ENCODE measurements around the gene DOC2B.
"Not testable (repeated sequence)": the region's sequence is repeated elsewhere in the genome, so short reads cannot be mapped to it uniquely, and the experiment has no call there.

DOC2B gene

GRCh38 chr17:204427-205147 lies 23.1 kb upstream of the DOC2B start:
- TF ChIP-seq ZNF384 (IDR thresholded peaks at IDR 0.05) (no peak), ELF4 (IDR thresholded peaks at IDR 0.05) (no peak), FOXM1 (IDR thresholded peaks at IDR 0.05; ENCODE audit: borderline replicate concordance) (no peak), FOXK2 (IDR thresholded peaks at IDR 0.05) (no peak), CTBP1 (IDR thresholded peaks at IDR 0.05; ENCODE audit: borderline replicate concordance) (no peak)
- CTCF ChIA-PET: no interaction called here
- POLR2A ChIA-PET: no interaction called here
- no peak for DNase-seq (ENCODE audit: extremely low spot score)

GRCh38 chr17:202501-202951 lies 21.1 kb upstream of the DOC2B start:
- ChIA-PET POLR2A (no interaction called here), CTCF (no interaction called here)

DNA sequence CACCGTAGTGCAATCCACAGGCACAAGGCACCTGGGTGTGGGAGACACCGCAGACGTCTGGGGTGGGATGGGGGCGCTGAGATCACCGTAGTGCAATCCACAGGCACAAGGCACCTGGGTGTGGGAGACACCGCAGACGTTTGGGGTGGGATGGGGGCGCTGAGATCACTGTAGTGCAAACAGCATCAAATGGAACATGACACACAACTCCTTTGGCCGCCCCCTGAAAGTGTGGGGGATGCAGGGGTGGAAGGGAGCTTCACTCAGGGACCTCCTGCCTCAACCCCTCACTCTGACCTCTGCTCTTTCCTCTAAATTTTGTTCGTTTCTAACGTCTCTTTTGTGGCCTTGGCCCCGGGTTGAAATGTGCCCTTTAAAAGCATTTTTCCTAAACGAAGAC lies 20.3 kb upstream of the DOC2B start:
- POLR2A ChIA-PET; DNase-seq (ENCODE audit: extremely low spot score); CTCF ChIA-PET: not testable (repeated sequence)

More at GRCh38 chr17:202501-202951, 21.1 kb upstream of the DOC2B start:
- no peak for DNase-seq (ENCODE audit: extremely low spot score)
- TF ChIP-seq CTBP1 (IDR thresholded peaks at IDR 0.05; ENCODE audit: borderline replicate concordance) (no peak), SUZ12 (IDR thresholded peaks at IDR 0.05) (no peak), ELF4 (IDR thresholded peaks at IDR 0.05) (no peak), ZNF384 (IDR thresholded peaks at IDR 0.05) (no peak), NFRKB (IDR thresholded peaks at IDR 0.05) (no peak), TARDBP (IDR thresholded peaks at IDR 0.05) (no peak), ARNT (IDR thresholded peaks at IDR 0.05) (no peak), FOXM1 (IDR thresholded peaks at IDR 0.05; ENCODE audit: borderline replicate concordance) (no peak), FOXA1 (IDR thresholded peaks at IDR 0.05) (no peak), HDGF (IDR thresholded peaks at IDR 0.05; ENCODE audit: borderline replicate concordance) (no peak), LEF1 (IDR thresholded peaks at IDR 0.05; ENCODE audit: borderline replicate concordance) (no peak), BHLHE40 (IDR thresholded peaks at IDR 0.05; ENCODE audit: borderline replicate concordance) (no peak), FOXK2 (IDR thresholded peaks at IDR 0.05) (no peak), PKNOX1 (IDR thresholded peaks at IDR 0.05) (no peak), L3MBTL2 (conservative IDR thresholded peaks at IDR 0.05) (no peak), SP1 (IDR thresholded peaks at IDR 0.05) (no peak)

GRCh38 chr17:201257-201656 lies 19.8 kb upstream of the DOC2B start:
- DNase-seq (ENCODE audit: extremely low spot score); POLR2A ChIA-PET; CTCF ChIA-PET: not testable (repeated sequence)

GRCh38 chr17:200586-200985 lies 19.1 kb upstream of the DOC2B start:
- no peak for DNase-seq (ENCODE audit: extremely low spot score)
- ChIA-PET CTCF (no interaction called here), POLR2A (no interaction called here)
- TF ChIP-seq TARDBP (IDR thresholded peaks at IDR 0.05) (no peak), SP1 (IDR thresholded peaks at IDR 0.05) (no peak), CTBP1 (IDR thresholded peaks at IDR 0.05; ENCODE audit: borderline replicate concordance) (no peak), ARNT (IDR thresholded peaks at IDR 0.05) (no peak), NFRKB (IDR thresholded peaks at IDR 0.05) (no peak), FOXK2 (IDR thresholded peaks at IDR 0.05) (no peak), SUZ12 (IDR thresholded peaks at IDR 0.05) (no peak), FOXA1 (IDR thresholded peaks at IDR 0.05) (no peak), FOXM1 (IDR thresholded peaks at IDR 0.05; ENCODE audit: borderline replicate concordance) (no peak), BHLHE40 (IDR thresholded peaks at IDR 0.05; ENCODE audit: borderline replicate concordance) (no peak), PKNOX1 (IDR thresholded peaks at IDR 0.05) (no peak), ZNF384 (IDR thresholded peaks at IDR 0.05) (no peak)

DNA sequence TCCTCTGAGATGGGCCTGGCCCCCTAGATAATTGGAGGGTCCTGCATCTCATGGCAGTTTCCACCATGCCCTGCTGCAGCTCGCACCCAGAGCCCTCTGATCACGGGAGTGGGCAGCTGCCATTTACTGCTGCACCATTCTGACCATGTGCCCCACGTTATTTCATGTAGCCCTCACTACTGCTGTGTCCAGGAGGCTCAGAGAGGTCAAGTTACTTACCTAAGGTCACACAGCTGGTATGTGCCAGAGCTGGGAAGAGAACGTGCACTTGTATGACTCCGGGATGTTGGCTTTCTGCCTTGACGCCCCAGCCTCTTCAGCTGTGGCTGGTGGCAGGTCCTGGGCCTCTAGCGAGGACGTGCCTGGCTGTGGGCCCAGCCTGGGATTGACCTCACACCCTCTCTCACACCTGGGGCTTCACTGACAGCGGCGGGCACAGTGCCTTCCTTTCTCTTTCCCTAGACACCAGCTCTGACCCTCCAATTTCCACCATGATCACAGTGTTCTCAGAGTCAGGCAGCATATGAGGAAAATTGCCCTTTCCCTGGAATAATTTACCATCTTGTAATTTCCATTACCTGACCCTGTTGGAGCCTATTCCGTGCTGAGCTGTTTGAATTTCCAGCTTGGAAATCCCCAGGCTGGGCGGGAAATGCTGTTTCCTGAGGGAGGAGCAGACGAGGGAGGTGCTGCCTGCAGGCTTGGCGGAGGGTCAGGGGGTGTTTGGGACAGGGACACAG lies 18.5 kb upstream of the DOC2B start:
- POLR2A ChIA-PET: no interaction called here
- DNase-seq (ENCODE audit: extremely low spot score): no peak
- CTCF ChIA-PET: no interaction called here
- TF ChIP-seq ZNF384 (IDR thresholded peaks at IDR 0.05): no peak
- TF ChIP-seq L3MBTL2 (conservative IDR thresholded peaks at IDR 0.05): no peak
- no peak for TF ChIP-seq FOXK2 (IDR thresholded peaks at IDR 0.05)
- TF ChIP-seq PKNOX1 (IDR thresholded peaks at IDR 0.05): no peak

DNA sequence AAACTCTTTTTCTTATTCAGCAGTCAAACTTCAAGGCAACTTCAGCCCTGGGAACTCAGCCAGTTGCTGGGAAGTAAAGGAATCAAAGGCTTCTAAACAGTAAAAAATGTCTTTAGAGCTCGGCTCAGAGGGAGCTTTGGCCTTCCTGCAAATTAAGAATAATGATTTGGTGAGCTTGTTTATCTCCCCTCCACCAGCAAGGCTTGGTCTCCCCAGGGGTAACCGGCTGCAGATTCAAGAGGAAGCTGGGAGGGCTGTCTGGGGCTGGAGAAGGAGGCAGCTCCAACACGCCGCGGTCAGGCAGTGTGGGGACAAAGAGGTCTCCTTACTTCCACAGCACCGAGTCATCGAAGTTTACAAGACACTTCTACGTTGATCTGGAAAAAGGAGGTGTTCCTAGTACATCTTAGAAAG lies 17.7 kb upstream of the DOC2B start:
- ChIA-PET POLR2A (no interaction called here), CTCF (no interaction called here)
- TF ChIP-seq FOXM1 (IDR thresholded peaks at IDR 0.05; ENCODE audit: borderline replicate concordance): no peak
- DNase-seq (ENCODE audit: extremely low spot score): no peak

- DNase-seq (ENCODE audit: extremely low spot score); CTCF ChIA-PET: not testable (repeated sequence)
- POLR2A ChIA-PET: interaction anchor here (0.6 kb wide), 1 partner anchor 48 kb away, joined by 4 read pairs; no protein-coding TSS in a partner anchor
Measured at GRCh38 chr17:198225-198624, 16.8 kb upstream of the DOC2B start.
